HG03432 (cell line): ENCODE data around the gene URB2.
"Not testable (repeated sequence)": the region's sequence is repeated elsewhere in the genome, so short reads cannot be mapped to it uniquely, and the experiment has no call there.

Experiments used
- ATAC-seq: cut with Tn5 transposase; IDR thresholded peaks from one replicate; pipeline ENCODE4 v1.9.1; 2021; ENCODE audit warnings: mild to moderate bottlenecking, moderate library complexity; ENCODE audit not compliant: unreplicated experiment

Gene URB2

GRCh38 chr1:229625915-229626831, at the start of gene URB2, which contains the start of gene TAF5L:
TSS of gene URB2 (plus strand) at chr1:229626247. CDS start at chr1:229627634, 1,387 bp downstream.
TSS of gene TAF5L (minus strand) at chr1:229626122. CDS start at chr1:229614482, 11,640 bp downstream.
- ATAC-seq = peak; percentile 91

- peak; percentile 33 for ATAC-seq
Observed at GRCh38 chr1:229578168-229579058, 47.6 kb upstream of the URB2 start.

GRCh38 chr1:229579059-229579673, 46.9 kb upstream of the URB2 start:
- peak; percentile 95 for ATAC-seq

GRCh38 chr1:229581485-229581884, 44.6 kb upstream of the URB2 start:
- no peak for ATAC-seq

- no peak for ATAC-seq
Observed at GRCh38 chr1:229582011-229582694, 43.9 kb upstream of the URB2 start.

- ATAC-seq = no peak
Observed at GRCh38 chr1:229582715-229583114, 43.3 kb upstream of the URB2 start.

- ATAC-seq = no peak
Observed at GRCh38 chr1:229585338-229585737, 40.7 kb upstream of the URB2 start.

GRCh38 chr1:229590119-229590518, 35.9 kb upstream of the URB2 start:
- ATAC-seq = no peak

- ATAC-seq = no peak
Observed at GRCh38 chr1:229593800-229594199, 32.2 kb upstream of the URB2 start.

- no peak for ATAC-seq
Observed at GRCh38 chr1:229594227-229595008, 31.6 kb upstream of the URB2 start.

- not testable (repeated sequence) for ATAC-seq
Observed at GRCh38 chr1:229595876-229596275, 30.2 kb upstream of the URB2 start.

GRCh38 chr1:229596925-229597699, 28.9 kb upstream of the URB2 start:
- no peak for ATAC-seq

GRCh38 chr1:229597877-229598276, 28.2 kb upstream of the URB2 start:
- ATAC-seq = no peak

GRCh38 chr1:229599218-229599954, 26.7 kb upstream of the URB2 start:
- no peak for ATAC-seq

GRCh38 chr1:229600229-229600628, 25.8 kb upstream of the URB2 start:
- ATAC-seq = no peak

GRCh38 chr1:229603371-229604005, 22.6 kb upstream of the URB2 start:
- no peak for ATAC-seq

- no peak for ATAC-seq
Observed at GRCh38 chr1:229607370-229607769, 18.7 kb upstream of the URB2 start.

GRCh38 chr1:229608590-229608989, 17.5 kb upstream of the URB2 start:
- no peak for ATAC-seq
